ENCODE data around the gene GMDS.

Gene GMDS

DNA sequence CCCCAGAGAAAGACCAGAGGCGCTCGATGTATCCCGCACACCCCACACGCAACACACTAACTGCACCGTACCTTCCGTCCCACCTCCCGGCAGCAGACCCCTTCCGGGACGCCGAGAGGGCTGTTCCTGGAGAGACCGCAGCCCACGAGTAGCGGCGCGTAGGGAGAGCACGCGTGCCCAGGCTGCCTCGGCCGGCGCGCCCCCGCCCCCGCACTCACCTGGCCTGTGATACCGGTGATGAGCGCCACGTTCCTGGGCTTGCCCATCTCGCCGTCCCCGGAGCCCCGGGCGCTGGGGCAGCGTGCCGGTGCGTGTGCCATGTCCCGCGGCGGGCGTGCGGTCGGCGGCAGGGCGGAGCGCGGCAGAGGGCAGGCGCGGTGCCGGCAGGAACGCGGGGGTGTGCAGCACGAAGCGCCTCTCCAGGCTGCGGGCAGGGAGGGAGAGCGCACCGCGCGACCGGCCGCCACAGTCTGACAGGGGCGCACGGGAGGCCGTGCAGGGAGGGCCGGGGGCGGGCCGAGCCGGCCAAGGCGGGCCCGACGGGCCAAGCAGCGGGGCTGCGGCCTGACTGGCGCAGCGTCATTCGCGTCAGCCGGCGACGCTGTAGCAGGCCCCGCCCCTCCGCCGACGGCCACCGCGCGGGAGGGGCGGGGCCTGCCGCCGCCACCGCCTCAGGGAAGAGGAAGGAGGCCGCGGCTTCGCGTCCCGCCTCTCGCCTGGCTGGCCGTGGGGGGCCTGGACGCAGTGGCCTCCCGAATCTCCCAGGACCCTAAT lies at the start of gene GMDS:
TSS of gene GMDS (minus strand) at position 503 of the 774 bp plus-strand sequence.
- DNase-seq (ENCODE audit: low spot score), result peak; percentile 99

DNA sequence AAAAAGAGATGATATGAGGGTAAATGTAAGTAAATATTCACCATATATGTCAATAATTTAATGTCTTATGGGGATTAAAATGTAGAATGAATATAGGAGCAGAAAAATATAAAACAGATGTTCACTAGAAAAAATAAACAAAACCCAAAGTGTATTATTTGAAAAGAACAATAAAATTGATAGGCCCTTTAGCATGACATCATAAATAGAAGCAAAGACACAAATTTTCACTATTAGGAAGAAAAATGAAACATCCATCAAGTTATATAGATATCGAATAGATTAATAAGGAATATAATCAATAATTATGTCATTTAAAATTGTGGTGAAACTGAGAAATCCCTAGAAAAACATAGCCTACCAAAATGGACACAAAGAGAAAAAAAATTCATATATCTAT lies 40.1 kb upstream of the GMDS start:
- no peak for DNase-seq (ENCODE audit: low spot score)

DNA sequence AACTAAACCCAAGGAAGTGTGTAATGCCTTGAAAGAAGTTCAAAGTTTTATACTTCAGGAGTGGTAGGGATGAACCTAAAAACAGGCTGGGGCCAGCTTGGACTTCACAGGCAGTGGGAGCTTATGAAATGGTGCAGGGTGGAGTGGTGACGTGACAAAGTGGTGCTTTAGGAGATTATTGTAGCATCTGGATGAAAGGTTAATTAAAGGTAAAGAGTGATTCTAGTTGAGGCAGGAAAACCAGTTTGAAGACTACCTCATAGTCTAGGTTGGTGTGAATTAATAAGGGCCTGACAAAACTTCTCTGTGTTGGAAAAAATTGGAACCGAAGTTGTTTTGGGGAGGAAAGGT lies 30.5 kb upstream of the GMDS start:
- no peak for DNase-seq (ENCODE audit: low spot score)

DNA sequence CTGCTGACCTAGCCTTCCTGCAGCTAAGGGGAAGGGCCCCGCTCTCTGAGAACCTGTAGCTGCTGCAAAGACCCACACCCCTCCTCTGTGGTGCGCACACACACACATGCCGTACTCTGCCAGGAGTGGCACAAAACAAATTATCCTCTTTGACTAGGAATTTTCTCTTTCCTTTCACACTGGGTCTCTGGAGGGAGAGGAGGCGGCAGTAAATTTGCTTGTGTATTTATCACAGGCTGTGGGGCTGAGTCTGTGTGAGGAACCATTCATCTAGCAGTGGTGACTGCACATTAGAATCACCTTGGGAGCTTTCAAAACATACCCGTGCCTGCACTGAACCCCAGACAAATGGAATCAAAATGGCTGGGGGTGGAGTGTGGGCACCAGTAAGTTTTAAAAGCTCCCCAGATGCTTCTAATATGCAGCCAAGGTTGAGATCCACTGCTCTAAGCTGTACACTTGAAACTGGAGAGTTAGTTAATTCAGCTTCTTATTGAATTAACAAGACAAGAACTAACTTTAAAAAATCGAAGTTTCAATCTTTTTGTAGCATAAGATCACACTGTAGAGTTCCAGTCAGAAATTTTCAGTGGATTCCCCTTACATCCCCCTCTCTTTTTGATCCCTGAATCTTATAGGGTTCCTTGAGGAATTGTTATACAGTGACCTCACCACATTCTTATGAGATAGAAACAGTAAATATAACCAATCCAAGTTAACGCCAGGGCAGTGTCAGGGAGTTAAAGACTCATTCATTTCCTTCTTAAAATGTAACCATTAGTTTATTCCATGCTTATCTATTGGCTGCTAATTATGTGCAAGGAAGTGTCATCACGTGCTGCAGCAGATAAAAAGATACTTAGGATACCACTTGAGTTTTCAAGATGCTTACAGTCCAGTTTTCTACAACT lies 29.8 kb upstream of the GMDS start:
- DNase-seq (ENCODE audit: low spot score), result peak; percentile 47

DNA sequence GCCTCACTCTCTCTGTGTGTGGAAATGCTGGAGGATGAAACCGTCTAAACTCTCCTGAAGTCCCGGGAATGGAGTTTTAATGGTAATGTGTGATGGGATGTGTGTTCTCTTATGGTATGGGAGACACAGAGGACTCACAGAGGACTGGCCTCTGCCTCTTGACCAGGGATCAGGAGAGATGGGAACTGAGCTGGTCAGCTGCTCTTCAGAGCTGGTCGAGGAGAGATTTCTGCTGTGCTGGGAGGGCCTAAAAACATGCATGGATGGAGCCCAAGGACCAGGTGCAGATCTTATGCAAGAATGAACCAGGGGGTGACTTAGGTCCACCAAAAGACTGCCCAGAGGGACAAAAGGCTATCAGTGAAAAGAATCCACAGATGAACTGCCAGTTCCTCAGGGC lies 27.3 kb upstream of the GMDS start:
- no peak for DNase-seq (ENCODE audit: low spot score)

DNA sequence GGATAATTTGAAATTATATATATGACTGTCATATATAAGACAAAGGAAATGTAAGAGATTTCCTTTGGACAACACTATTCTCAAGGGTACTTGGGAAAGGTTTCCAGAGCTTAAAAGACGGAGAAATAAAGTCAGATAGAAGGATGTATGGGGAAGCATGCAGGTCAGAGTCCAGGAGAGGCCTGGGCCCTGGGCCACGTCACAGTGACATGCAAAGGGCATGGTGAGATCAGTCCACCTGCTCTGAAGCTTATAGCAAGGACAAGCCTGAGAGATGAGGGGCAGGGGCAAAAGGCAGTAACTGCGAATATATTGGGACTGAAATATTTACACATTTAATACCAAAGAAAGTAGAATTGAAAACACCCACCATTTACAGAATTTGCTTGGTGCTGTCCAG lies 24.6 kb upstream of the GMDS start:
- DNase-seq (ENCODE audit: low spot score), result no peak

DNA sequence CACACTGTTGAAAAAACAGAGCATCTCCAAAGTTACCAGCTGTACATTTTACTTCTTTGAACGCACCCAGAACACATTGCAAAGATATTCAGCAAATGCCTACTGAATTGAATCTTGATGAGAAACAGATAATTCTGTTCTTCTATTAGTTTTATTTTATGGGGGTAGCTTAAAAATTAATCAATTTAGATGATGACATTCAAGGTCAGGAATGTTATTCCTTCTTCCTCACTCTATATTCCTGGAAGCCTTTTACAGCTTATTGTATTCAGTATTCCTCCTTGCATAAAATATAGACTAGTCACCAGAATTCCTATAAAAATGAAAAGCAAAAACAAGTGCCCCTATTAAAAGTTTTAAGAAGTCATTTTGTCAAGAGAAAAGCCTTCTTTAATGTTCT lies 21.4 kb upstream of the GMDS start:
- DNase-seq (ENCODE audit: low spot score), result no peak

DNA sequence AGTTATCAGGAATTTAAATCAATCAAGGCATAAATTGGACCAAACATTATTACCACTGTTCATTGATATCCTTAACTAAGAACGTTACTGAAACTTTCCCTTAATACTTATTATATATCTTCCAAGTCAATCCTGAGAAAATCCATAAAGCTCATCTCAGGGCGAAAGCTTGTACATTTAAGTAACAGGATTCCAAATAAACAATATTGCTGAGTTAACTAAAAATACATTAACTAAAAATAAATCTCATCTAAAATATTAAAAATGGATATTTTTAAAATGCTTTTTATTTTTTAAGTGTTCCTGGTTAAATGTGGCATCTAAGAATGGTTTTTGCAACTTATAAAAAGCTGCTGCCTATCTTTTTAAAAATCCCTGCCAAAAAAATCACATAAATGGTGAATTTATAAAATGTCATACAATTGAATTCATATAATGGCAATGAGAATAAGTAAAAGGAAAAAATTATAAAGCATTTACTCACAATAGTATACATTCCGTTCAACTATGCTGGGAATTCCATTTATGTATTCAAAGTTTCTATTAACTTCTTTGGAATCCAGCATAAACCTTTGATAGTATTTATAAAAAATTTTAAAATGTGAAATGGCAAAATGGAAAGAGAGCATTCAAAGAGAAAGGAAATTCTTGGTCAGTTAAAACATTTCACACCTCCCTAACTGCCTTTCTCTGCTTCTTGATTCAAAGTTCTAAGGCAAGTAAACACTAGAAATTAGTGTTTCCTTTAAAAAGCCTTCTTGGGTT lies 20.8 kb upstream of the GMDS start:
- DNase-seq (ENCODE audit: low spot score), result no peak

DNA sequence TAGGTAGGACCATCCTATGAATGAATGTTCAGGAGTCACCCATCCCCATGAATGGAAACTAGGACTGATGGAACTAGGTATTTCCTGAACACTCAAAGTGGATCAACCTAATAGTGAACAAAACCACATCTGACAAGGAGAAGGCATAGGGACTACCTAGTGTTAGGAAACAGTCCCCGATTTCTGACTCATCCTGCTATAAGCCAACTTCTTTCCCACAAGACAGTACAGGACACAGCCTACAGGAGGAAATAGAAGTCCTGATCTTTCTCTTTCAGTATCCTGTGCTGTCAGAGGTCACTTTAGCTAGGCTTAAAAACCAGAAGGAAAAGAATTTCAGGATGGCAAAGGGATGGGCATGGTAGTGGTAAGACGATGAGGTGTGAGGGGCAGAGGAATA lies 19.5 kb upstream of the GMDS start:
- DNase-seq (ENCODE audit: low spot score), result no peak

DNA sequence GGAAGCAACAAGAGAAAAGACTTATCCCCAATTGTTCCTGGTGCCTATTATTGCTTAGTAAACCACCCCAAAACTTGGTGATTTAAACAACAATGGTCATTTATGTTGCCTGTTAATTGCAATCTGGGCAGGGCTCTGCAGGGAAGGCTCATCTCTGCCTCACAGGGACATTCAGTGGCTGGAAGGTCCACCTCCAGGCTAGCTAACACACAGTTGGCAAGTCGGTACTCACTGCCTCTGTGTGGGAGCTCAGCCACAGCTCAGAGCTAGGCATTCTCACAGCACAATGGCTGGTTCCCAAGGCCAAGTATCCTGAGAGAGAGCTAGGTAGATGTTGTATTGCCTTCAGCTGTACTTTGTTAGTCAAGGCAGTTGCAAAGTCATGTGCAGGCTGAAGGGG lies 18.5 kb upstream of the GMDS start:
- no peak for DNase-seq (ENCODE audit: low spot score)

DNA sequence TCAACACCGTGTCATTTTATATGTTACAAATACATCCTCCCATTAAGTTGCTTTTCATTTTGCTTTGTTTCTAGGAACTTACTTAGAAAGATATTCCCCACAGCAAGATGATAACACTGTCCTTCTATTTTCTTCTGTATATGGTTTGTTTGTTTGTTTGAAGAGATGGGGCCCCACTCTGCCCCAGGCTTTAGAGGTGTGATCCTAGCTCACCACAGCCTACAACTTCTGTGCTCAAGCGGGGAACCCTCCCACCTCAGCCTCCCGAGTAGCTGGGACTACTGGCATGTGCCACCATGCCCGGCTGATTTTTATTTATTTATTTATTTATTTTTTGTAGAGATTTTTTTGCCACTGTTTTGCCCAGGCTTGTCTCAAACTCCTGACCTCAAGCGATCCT lies 14.2 kb upstream of the GMDS start:
- DNase-seq (ENCODE audit: low spot score), result no peak

DNA sequence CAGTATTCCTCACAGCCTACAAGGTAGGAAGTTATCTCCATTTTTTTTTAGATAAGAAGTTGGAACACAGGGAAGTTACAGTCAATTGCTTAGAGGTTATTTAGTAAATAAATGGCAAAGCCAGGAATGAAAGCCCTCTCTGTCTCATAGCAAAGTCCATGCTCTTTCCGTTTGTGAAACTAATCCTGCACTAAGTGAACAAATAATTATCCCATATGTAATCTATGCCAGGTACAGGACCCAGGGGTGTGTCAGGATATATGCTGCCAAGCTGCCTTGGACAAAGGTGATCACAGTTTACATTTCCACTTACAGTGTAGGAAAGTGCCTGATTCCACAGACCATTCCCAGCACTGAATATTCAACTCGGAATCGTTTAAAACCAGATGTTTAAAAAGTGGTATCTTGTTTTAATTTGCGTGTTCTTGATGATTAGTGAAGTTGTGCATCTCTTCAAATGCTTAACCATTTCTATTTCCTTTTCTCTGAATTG lies 13.6 kb upstream of the GMDS start:
- DNase-seq (ENCODE audit: low spot score), result no peak

DNA sequence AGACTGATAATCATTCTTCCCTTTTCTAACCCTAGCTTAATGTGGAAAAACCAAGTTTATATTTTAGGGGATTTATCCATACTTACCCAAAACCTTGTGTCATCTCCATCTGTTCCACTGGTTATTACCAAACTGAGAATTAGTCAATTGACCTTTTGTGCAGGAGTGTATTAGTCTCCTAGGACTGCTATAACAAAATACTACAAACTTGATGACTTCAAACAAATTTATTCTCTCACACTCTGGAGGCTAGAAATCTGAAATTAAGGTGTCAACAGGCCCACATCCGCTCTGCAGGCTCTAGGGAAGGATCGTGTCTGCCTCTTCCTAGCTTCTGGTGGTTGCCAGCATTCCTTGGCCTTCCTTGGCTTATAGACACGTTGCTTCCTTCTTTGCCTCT lies 12.7 kb upstream of the GMDS start:
- DNase-seq (ENCODE audit: low spot score), result no peak

DNA sequence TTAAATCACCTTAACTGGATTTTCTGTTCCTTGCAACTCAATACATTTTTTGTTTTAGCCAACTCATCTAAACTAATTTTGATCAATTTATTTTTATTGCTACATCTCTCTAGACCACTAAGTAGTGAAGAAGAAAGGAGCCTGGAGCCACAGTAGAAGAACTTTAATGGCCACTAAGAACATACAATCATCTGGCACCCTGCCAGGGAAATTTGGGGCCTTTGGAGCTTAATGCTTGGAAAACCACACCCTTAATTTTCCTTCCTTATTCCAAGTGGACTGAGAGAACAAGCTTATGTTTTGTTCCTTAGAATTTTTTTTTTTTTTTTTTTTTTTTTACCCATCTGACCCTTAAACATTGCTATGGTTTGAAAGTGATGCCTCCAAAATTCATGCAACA lies 12.0 kb upstream of the GMDS start:
- no peak for DNase-seq (ENCODE audit: low spot score)

DNA sequence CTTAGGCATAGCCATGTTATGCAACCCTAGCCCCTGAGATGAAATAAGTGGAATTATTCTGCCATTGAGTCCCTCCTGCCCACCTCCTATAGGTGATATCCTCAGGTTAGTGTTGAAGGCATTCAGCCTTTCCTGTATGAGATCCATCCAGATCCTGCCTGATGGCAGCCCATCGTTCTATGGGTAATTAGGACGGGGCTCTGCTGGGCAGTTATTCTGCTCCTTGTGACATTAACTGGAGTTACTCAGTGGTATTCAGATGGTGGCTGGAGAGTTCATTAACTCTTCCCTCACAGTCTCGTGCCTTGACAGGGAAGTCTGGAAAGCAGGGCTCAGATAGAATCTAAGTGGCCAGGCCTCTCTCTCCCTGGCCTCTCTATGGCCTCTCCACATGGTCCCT lies 9.3 kb upstream of the GMDS start:
- no peak for DNase-seq (ENCODE audit: low spot score)

DNA sequence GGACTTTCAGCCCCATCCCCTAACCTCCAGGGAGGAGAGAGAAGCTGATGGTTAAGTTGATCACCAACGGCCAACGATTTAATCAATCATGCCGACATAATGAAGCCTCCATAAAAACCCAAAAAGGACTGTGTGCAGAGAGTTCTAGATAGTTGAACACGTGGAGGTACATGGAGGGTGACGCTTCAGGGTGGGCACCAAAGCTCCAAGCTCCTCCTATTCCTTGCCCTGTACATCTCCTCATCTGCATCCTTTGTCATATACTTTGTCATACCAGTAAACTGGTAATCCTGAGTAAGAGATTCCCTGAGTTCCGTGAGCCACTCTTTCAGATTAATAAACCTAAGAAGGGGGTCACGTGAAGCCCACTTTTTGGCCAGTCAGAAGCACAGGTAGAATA lies 3.7 kb upstream of the GMDS start:
- no peak for DNase-seq (ENCODE audit: low spot score)

DNA sequence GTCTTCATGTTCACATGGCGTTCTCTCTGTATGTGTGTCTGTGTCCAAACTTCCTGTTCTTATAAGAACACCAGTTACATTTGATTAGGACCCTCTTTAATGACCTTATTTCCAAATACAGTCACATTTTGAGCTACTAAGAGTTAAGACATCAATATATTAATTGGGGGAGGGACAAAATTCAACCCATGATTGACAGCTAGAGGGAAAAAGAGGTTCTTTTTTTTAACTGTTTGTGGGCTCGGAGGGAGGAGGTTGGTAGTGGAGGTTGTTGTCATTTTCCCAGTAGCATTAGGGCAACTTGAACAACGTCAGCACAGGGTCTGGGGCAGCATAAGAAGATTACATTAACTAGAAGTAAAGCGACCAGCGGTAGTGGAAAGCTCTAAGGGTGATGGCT lies 2.3 kb upstream of the GMDS start:
- no peak for DNase-seq (ENCODE audit: low spot score)

DNA sequence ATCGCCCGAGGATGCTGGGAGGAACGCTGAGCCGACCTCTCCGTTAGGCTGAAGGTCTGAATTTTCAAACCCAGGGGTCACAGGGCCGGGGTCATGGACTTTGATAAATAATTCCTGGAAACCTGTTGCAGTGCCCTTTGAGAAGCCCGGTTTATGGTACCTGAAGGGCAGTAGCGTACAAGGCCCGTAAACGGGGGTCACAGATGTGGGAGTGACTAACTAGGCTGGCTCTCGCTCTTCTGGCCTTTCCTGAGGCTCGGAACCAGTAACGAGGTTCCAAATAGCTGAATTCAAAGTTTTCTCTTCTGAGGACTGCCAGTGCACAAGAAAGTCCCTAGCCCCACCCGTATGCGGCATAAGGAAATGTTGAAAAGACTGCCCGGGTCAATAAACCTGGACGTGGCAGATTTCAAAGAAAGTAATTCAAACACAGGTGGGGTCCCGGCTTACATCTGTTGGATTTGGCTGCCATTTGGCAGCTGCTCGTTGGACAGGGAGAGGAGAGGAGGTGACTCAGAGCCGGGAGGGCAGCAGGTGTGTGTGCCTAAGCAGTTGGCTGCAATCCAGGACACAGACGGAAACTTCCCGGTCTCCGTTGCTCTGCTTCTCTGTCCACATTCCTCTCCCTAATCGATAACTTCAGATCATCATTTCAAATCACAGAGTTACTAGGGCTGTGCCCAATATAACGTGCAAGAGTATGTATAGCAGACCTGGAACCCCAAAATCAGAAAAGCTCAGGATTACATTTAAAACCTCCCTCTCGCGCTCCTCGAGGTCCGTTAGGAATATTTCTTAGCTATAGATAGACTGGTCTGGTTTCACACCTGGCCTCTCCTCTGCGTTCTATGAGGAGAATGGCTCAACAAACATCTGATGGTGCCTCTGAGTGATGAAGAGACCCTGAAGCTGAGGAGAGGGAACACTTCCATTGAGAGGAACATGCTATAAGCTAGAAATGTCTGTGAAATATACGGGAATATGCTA lies 765 bp upstream of the GMDS start:
- peak; percentile 48 for DNase-seq (ENCODE audit: low spot score)

DNA sequence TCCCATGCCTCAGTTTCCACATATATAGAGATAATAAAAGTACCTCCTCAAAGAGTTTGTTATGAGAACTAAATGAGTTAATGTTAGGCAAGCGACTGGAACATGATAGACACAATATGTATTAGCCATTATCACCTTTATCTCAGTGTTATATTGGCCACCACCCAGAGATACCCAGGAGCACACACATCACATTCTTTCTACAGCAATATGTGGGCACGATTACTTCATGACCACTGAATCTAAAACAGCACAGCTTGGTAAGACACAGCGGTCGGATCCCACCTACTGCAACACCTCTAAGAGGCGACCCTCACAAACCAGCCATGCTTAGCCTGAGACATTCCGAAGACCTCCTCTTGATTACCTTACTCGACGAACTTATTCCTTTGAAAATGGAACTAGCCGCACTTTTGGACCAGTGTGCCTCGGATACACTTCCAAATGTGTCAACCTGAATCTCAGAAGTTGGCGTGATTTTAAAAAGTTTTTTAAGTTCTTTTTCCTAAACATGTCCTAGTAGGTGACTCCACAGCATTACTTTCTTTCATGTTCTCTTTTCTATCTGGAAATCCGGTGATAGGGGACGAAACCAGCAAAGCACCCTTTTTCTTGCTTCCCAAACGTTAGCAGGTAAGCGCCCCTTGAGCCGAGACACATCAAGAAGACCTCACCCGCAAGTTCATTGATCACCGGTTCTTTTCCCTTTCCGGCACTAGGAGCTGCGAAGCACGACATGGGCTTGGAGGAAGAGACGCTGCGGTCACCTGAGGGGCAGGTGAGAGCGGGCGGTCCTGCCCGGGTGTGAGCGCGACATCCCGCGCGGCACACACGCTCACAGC lies 923 bp downstream of the GMDS start:
- DNase-seq (ENCODE audit: low spot score), result no peak

DNA sequence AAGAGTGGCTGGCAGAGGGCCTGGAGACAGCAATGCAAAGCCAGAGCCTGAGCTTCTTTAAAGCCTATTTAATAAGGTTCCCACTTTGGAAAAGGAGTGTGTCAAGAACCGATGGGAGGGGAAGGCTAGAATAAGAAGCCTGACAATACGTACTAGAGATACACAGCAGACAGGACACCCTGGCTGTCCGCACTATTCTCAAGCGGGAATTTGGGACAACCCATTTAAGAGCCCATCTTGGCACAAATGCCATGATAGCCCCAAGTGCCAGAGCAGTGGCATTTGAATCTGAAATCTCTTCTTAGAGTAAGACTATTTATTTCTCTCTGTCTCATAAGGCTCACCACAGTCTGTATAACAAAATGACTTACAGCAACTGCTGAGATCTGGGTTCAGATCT lies 3.1 kb downstream of the GMDS start:
- DNase-seq (ENCODE audit: low spot score), result no peak

Data from GM03348 (cell line).